GM19240 (cell line): ENCODE data around the gene ST3GAL4.

Experiments used
- DNase-seq: peaks from one replicate; pipeline ENCODE4 v3.0.0; 2011; ENCODE audit warnings: low spot score; ENCODE audit not compliant: insufficient read length

Gene ST3GAL4

GRCh38 chr11:126405374-126405773 lies 49.9 kb downstream of the ST3GAL4 start:
- no peak for DNase-seq

- DNase-seq, result no peak
Observed at GRCh38 chr11:126405906-126406305, 50.4 kb downstream of the ST3GAL4 start.

GRCh38 chr11:126406368-126406767 lies 50.9 kb downstream of the ST3GAL4 start:
- DNase-seq, result no peak

- DNase-seq, result no peak
Observed at GRCh38 chr11:126407101-126407521, 51.6 kb downstream of the ST3GAL4 start.

- DNase-seq, result no peak
Observed at GRCh38 chr11:126407682-126408288, 52.3 kb downstream of the ST3GAL4 start.

GRCh38 chr11:126408496-126408895 lies 53.0 kb downstream of the ST3GAL4 start:
- no peak for DNase-seq

- DNase-seq, result no peak
Observed at GRCh38 chr11:126408901-126409619, 53.6 kb downstream of the ST3GAL4 start.

GRCh38 chr11:126409620-126409985 lies 54.1 kb downstream of the ST3GAL4 start:
- no peak for DNase-seq

- no peak for DNase-seq
Observed at GRCh38 chr11:126410649-126411048, 55.2 kb downstream of the ST3GAL4 start.

- no peak for DNase-seq
Observed at GRCh38 chr11:126411971-126412381, 56.5 kb downstream of the ST3GAL4 start.

GRCh38 chr11:126413426-126413825 lies 57.9 kb downstream of the ST3GAL4 start:
- no peak for DNase-seq

GRCh38 chr11:126413843-126414405 lies 58.4 kb downstream of the ST3GAL4 start:
- DNase-seq, result no peak

GRCh38 chr11:126414615-126415014 lies 59.1 kb downstream of the ST3GAL4 start:
- no peak for DNase-seq

GRCh38 chr11:126415128-126415527 lies 59.6 kb downstream of the ST3GAL4 start:
- DNase-seq, result no peak

GRCh38 chr11:126415669-126416420 lies 60.4 kb downstream of the ST3GAL4 start:
- DNase-seq, result no peak

- DNase-seq, result peak; percentile 89
Observed at GRCh38 chr11:126416542-126417090, 61.1 kb downstream of the ST3GAL4 start.

GRCh38 chr11:126417091-126417862 lies 61.8 kb downstream of the ST3GAL4 start:
- DNase-seq, result no peak

GRCh38 chr11:126418887-126419286 lies 63.4 kb downstream of the ST3GAL4 start:
- no peak for DNase-seq

- peak; percentile 69 for DNase-seq
Observed at GRCh38 chr11:126419801-126420697, 64.6 kb downstream of the ST3GAL4 start.

GRCh38 chr11:126420698-126421256 lies 65.3 kb downstream of the ST3GAL4 start:
- DNase-seq, result no peak
